KMS-11 (cell line): ENCODE results near the gene ZNF534.

Source experiments
- H2AFZ ChIP-seq: fragments of 200-600 bp; sonication (generic); 2 replicates; pipeline ENCODE4 v1.6.1; 2016; ENCODE audit warnings: antibody characterized with exemption, mixed run types, low read depth
- H3K27ac ChIP-seq: fragments of 200-600 bp; sonication (generic); 2 replicates; pipeline ENCODE4 v1.6.1; 2016; ENCODE audit warnings: mild to moderate bottlenecking, mixed run types
- H3K27me3 ChIP-seq: fragments of 200-600 bp; sonication (generic); 2 replicates; pipeline ENCODE4 v1.6.1; 2017; ENCODE audit warnings: mild to moderate bottlenecking, low read depth, mixed run types, moderate library complexity; ENCODE audit not compliant: insufficient read depth
- H3K36me3 ChIP-seq: fragments of 200-600 bp; sonication (generic); 2 replicates; pipeline ENCODE4 v1.6.1; 2017; ENCODE audit warnings: mild to moderate bottlenecking, mixed run types; ENCODE audit not compliant: insufficient read depth
- H3K4me1 ChIP-seq: fragments of 200-600 bp; sonication (generic); 2 replicates; pipeline ENCODE4 v1.6.1; 2016; ENCODE audit warnings: mild to moderate bottlenecking, low read depth, mixed run types; ENCODE audit not compliant: poor library complexity, severe bottlenecking
- H3K4me2 ChIP-seq: fragments of 200-600 bp; sonication (generic); 2 replicates; pipeline ENCODE4 v1.7.0; 2016; ENCODE audit warnings: mild to moderate bottlenecking, mixed run types
- H3K4me3 ChIP-seq: fragments of 200-600 bp; sonication (generic); IDR thresholded peaks from 2 replicates; pipeline ENCODE4 v1.6.1; 2017; ENCODE audit warnings: low read depth, low read length, mixed read lengths; ENCODE audit not compliant: insufficient read depth
- H3K79me2 ChIP-seq: fragments of 200-600 bp; sonication (generic); 2 replicates; pipeline ENCODE4 v1.6.1; 2016; ENCODE audit warnings: low read depth, mixed run types; ENCODE audit not compliant: insufficient read depth
- H3K9ac ChIP-seq: fragments of 200-600 bp; sonication (generic); 2 replicates; pipeline ENCODE4 v1.6.1; 2016; ENCODE audit warnings: mild to moderate bottlenecking, mixed run types
- H4K20me1 ChIP-seq: fragments of 200-600 bp; sonication (generic); 2 replicates; pipeline ENCODE4 v1.6.1; 2016; ENCODE audit warnings: mild to moderate bottlenecking, mixed run types; ENCODE audit not compliant: insufficient read depth
- TF ChIP-seq, protein P1 (sequence below): fragments of 200-600 bp; sonication (generic); conservative IDR thresholded peaks from 2 replicates; pipeline ENCODE4 v1.6.1; 2017; ENCODE audit warnings: low read depth, mild to moderate bottlenecking, antibody characterized with exemption, low read length, moderate library complexity, mixed read lengths

The ZNF534 gene

DNA sequence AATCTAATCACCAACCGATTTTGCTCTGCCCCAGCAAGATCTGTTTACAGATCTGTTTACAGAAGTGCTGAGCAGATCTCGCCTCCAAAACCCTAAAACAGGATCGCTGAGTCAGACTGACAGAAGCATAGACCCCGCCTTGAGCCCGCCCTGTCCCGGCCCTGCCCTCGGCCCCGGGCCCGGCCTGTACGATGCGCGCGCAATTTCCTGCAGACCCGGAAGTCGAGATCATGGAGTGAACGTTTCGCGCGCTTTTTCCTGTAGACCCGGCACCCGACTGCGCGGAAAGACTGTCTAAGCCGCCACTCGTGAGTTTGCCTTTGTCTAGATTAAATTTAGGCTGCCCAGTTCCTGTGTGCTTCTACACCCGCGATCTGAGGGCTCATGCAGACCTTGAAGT lies at the start of gene ZNF534:
TSS of gene ZNF534 (plus strand) at position 212 of the 400 bp plus-strand sequence. CDS start 2,327 bp downstream, outside the sequence.
- Histone ChIP-seq H3K4me1 (no peaks in the 10 kb centered on the region), H3K36me3 (no peaks in the 10 kb centered on the region), H2AFZ (no peak within 1 kb of the TSS), H3K27ac (no peak within 1 kb of the TSS), H3K4me3 (no peak within 1 kb of the TSS), H3K27me3 (no peaks in the 10 kb centered on the region; the same call in 1 of the 2 replicates), H3K4me2 (no peak within 1 kb of the TSS), H3K79me2 (no peaks in the 10 kb centered on the region), H4K20me1 (no peaks in the 10 kb centered on the region), H3K9ac (no peak within 1 kb of the TSS)
- TF ChIP-seq, protein P1, sequence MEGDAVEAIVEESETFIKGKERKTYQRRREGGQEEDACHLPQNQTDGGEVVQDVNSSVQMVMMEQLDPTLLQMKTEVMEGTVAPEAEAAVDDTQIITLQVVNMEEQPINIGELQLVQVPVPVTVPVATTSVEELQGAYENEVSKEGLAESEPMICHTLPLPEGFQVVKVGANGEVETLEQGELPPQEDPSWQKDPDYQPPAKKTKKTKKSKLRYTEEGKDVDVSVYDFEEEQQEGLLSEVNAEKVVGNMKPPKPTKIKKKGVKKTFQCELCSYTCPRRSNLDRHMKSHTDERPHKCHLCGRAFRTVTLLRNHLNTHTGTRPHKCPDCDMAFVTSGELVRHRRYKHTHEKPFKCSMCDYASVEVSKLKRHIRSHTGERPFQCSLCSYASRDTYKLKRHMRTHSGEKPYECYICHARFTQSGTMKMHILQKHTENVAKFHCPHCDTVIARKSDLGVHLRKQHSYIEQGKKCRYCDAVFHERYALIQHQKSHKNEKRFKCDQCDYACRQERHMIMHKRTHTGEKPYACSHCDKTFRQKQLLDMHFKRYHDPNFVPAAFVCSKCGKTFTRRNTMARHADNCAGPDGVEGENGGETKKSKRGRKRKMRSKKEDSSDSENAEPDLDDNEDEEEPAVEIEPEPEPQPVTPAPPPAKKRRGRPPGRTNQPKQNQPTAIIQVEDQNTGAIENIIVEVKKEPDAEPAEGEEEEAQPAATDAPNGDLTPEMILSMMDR, result no peak

DNA sequence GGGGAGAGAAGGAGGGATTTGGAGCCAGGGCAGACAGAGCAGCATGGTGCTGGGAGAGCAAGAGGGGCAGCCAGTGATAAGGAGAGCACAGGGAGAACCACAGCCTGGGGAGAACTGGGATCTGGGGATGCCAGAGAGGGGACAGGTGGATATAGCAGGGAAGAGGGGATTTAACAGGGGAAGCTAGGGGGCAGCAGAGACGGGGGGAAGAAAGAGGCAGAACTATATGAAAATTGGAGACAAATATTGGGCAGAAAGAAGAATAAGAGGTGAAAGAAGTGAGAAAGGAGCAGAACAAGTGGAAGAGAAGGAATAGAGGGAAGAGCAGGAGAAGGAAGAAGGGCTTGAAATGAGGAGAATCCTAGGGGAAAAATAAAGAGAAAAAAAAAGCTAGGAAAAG lies 37.8 kb upstream of the ZNF534 start:
- TF ChIP-seq, protein P1, result no peak
- Histone ChIP-seq H3K4me2 (no peak overlapping the region), H3K9ac (no peak overlapping the region), H4K20me1 (no peaks in the 10 kb centered on the region), H3K36me3 (no peaks in the 10 kb centered on the region), H3K4me3 (no peak overlapping the region), H3K4me1 (no peaks in the 10 kb centered on the region), H3K79me2 (no peaks in the 10 kb centered on the region), H3K27ac (no peak overlapping the region), H3K27me3 (no peaks in the 10 kb centered on the region), H2AFZ (no peak overlapping the region)

DNA sequence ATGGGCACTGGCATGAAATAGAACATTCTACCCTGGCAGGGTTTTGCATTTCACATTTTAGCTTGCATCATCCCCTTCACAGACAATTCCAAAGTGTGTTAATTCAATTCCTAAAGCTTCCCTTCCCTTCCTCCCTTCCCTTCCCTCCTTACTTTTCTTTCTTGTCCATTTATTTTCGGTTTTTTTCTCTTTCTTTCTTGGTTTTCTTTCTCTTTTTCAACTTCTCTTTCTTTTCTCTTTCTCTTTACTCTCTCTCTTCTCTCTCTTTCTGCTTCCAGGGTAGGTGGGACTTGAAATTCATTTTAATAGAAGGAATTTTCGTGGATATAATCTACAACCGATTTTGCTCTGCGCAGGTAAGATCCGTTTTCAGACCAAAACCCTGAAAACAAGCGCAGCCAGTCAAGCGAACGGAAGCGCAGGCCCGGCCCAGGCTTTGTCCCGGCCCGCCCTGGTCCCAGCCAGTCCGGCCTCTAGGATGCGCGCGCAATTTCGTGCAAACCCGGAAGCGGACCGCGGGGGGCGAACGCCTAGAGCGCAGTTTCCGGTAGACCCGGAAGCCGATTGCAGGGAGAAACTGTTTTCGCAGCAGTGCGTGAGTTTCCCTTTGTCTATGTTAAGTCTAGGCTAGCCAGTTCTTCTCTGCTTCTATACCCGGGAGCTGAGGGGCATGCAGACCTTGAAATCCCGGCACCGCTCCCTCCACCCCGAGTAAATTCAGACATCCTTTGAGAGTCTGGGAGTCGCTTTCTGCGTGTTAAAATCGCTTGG lies 31.5 kb upstream of the ZNF534 start, which contains the start of gene ZNF528:
TSS of gene ZNF528 (plus strand) at position 540 of the 771 bp plus-strand sequence. CDS start 4,165 bp downstream, outside the sequence.
- no peaks in the 10 kb centered on the region for H3K4me1 ChIP-seq
- TF ChIP-seq, protein P1, result no peak
- H3K9ac ChIP-seq, result no peak within 1 kb of the TSS
- no peaks in the 10 kb centered on the region for H3K79me2 ChIP-seq
- no peaks in the 10 kb centered on the region for H3K27me3 ChIP-seq
- no peaks in the 10 kb centered on the region for H3K36me3 ChIP-seq
- H4K20me1 ChIP-seq, result no peaks in the 10 kb centered on the region
- no peak within 1 kb of the TSS for H3K4me2 ChIP-seq
- no peak within 1 kb of the TSS for H3K27ac ChIP-seq
- H2AFZ ChIP-seq, result peak within 1 kb of the TSS; percentile 41; the same call in 1 of the 2 replicates
- H3K4me3 ChIP-seq, result no peak within 1 kb of the TSS

GRCh38 chr19:52398081-52398441 lies 30.9 kb upstream of the ZNF534 start:
- TF ChIP-seq, protein P1, result no peak
- Histone ChIP-seq H3K4me1 (no peaks in the 10 kb centered on the region), H3K36me3 (no peaks in the 10 kb centered on the region), H3K27ac (no peak overlapping the region), H3K79me2 (no peaks in the 10 kb centered on the region), H4K20me1 (no peaks in the 10 kb centered on the region), H3K4me3 (no peak overlapping the region), H3K4me2 (no peak overlapping the region), H3K9ac (no peak overlapping the region), H2AFZ (peak overlapping the region; percentile 41; the same call in 1 of the 2 replicates), H3K27me3 (no peaks in the 10 kb centered on the region)
